ENCODE results near the gene TRIP4.

Gene TRIP4

GRCh38 chr15:64447536-64448315 lies 60.1 kb downstream of the TRIP4 start:
- no peak overlapping the region for H3K4me3 Mint-ChIP-seq

DNA sequence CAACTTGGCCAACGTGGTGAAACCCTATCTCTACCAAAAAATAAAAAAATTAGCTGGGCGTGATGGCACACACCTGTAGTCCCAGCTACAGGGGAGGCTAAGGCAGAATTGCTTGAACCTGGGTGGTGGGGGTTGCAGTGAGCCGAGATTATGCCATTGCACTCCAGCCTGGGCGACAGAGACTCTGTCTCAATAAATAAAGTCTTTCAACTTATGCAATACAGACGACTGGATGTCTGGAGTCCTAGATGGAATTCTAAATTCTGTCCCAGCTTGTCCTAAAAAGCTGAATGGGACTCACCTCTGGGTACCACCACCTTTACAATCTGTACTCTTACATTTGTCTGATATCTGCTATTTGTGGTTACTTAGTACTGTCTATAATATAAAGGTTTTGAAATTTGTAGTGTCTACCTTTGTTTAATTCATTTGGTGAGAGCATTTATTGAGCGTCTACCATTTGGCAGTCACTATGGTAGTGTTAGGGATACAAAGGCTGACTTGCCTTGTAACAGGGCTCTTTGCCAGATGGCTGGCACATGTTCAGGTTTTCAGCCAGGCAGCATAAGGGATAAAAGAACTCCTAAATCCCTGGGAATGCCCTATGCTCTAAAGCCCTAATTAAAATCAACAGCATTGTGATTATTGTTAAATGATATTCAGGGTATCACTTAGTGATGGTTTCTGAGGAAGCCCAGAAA lies 65.5 kb downstream of the TRIP4 start:
- H3K4me1 Mint-ChIP-seq (ENCODE audit: low read depth) = peaks cover 7% of the 10 kb centered on the region

More at GRCh38 chr15:64447536-64448315, 60.1 kb downstream of the TRIP4 start:
- Mint-ChIP-seq H3K36me3 (ENCODE audit: low read depth) (peaks cover 17% of the 10 kb centered on the region), H3K27ac (peak overlapping the region; percentile 67), H3K27me3 (ENCODE audit: low read depth) (no peaks in the 10 kb centered on the region), H3K9me3 (no peaks in the 10 kb centered on the region), H3K4me1 (ENCODE audit: low read depth) (peaks cover 23% of the 10 kb centered on the region)

DNA sequence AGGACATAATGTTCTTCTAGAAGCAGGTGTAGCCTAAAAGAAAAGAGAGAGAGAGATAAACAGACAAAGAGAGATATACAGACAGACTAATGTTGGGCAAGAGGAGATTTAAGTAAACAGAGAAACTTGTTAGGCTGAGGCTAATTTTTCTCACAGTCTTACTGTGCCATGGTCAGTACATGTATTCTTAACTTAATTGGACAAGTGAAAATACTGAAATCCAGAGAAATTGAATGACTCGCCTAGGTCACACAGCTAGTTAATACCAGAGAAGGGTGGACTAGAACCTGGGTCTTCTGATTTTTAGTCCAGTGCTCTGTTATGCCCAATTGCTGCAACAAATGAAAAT lies 66.0 kb downstream of the TRIP4 start:
- Mint-ChIP-seq H3K27me3 (ENCODE audit: low read depth) (no peaks in the 10 kb centered on the region), H3K36me3 (ENCODE audit: low read depth) (peaks cover 18% of the 10 kb centered on the region), H3K9me3 (no peaks in the 10 kb centered on the region), H3K4me3 (no peak overlapping the region), H3K4me1 (ENCODE audit: low read depth) (peaks cover 7% of the 10 kb centered on the region), H3K27ac (no peak overlapping the region)

More for the DNA sequence above, 65.5 kb downstream of the TRIP4 start:
- Mint-ChIP-seq H3K36me3 (ENCODE audit: low read depth) (peaks cover 20% of the 10 kb centered on the region), H3K9me3 (no peaks in the 10 kb centered on the region), H3K4me3 (no peak overlapping the region), H3K27ac (no peak overlapping the region), H3K27me3 (ENCODE audit: low read depth) (no peaks in the 10 kb centered on the region)

- no peaks in the 10 kb centered on the region for H3K27me3 Mint-ChIP-seq (ENCODE audit: low read depth)
- H3K4me1 Mint-ChIP-seq (ENCODE audit: low read depth) = peaks cover 7% of the 10 kb centered on the region
- H3K36me3 Mint-ChIP-seq (ENCODE audit: low read depth) = peaks cover 17% of the 10 kb centered on the region
- no peaks in the 10 kb centered on the region for H3K9me3 Mint-ChIP-seq
- no peak overlapping the region for H3K4me3 Mint-ChIP-seq
- H3K27ac Mint-ChIP-seq = no peak overlapping the region
These were observed 66.6 kb downstream of the TRIP4 start for GRCh38 chr15:64454282-64454681.

DNA sequence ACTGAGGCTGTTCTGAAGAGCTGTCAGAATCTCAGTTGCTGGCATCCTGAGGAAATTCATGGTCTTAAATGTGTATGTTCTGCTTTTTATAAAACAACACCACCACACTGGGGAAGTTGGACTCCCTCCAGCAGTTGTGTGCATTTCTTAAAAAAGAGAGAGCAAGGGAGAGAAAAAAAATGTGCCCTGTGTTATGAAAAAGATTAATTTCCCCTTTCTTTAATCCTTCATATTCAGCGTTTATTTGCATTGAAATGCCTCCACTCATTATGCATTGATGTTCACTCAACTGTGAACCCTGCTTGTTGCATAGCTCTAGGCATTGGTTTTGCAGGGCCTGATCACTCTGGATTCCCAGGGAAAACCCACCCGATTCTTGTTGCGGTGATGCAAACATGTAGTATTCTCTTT lies 68.3 kb downstream of the TRIP4 start:
- Mint-ChIP-seq H3K27me3 (ENCODE audit: low read depth) (no peaks in the 10 kb centered on the region), H3K4me3 (no peak overlapping the region), H3K9me3 (no peaks in the 10 kb centered on the region), H3K27ac (no peak overlapping the region), H3K4me1 (ENCODE audit: low read depth) (peaks cover 14% of the 10 kb centered on the region), H3K36me3 (ENCODE audit: low read depth) (peaks cover 16% of the 10 kb centered on the region)

- H3K4me3 Mint-ChIP-seq = no peak overlapping the region
- H3K27ac Mint-ChIP-seq = no peak overlapping the region
- H3K27me3 Mint-ChIP-seq (ENCODE audit: low read depth) = no peaks in the 10 kb centered on the region
- H3K9me3 Mint-ChIP-seq = no peaks in the 10 kb centered on the region
- peaks cover 19% of the 10 kb centered on the region for H3K4me1 Mint-ChIP-seq (ENCODE audit: low read depth)
- H3K36me3 Mint-ChIP-seq (ENCODE audit: low read depth) = peaks cover 20% of the 10 kb centered on the region
These were observed 69.0 kb downstream of the TRIP4 start for GRCh38 chr15:64456634-64457108.

DNA sequence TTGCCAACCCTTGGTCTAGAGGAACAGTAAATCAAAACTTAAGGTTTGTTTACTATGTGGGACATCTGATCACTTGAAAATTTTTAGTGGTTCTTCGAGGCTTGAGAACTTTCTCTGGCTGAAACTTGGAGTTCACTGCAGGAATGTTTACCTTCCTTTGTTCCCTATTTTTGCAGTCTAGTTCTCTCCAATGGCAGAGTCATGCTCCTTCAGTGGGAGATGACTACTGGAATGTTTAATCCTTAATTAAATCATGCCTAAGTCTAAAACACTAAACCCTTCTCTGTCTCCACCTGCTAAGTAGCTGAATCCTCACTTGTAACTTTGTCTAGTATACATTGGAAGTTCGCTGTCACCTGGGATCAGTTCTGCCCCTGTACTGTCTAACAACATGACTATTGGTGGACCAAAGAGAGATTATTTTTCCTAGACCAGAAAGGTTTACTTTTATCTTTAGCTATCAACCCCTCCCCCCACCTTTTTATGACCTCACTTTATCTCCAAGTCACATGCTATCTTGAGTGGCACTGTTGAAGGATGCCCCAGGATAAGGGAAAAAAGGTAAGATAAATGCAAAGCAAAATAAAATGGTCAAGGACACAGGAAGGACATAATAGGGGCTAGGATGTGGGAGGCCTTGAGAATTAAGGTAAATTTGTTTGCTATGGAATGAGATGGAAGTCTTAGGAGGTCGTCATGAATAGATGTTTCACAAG lies 71.6 kb downstream of the TRIP4 start:
- peaks cover 33% of the 10 kb centered on the region for H3K4me1 Mint-ChIP-seq (ENCODE audit: low read depth)
- H3K36me3 Mint-ChIP-seq (ENCODE audit: low read depth) = peaks cover 20% of the 10 kb centered on the region
- no peaks in the 10 kb centered on the region for H3K27me3 Mint-ChIP-seq (ENCODE audit: low read depth)
- peak overlapping the region; percentile 85 for H3K4me3 Mint-ChIP-seq
- no peaks in the 10 kb centered on the region for H3K9me3 Mint-ChIP-seq
- H3K27ac Mint-ChIP-seq = peak overlapping the region; percentile 18

- H3K4me3 Mint-ChIP-seq = peak within 1 kb of the TSS; percentile 89
- peaks cover 20% of the 10 kb centered on the region for H3K36me3 Mint-ChIP-seq (ENCODE audit: low read depth)
- no peaks in the 10 kb centered on the region for H3K9me3 Mint-ChIP-seq
- no peaks in the 10 kb centered on the region for H3K27me3 Mint-ChIP-seq (ENCODE audit: low read depth)
- peaks cover 41% of the 10 kb centered on the region for H3K4me1 Mint-ChIP-seq (ENCODE audit: low read depth)
- peak within 1 kb of the TSS; percentile 80 for H3K27ac Mint-ChIP-seq
These were observed 72.6 kb downstream of the TRIP4 start, which contains the start of gene ZNF609 for GRCh38 chr15:64460206-64460723. TSS of gene ZNF609 (plus strand) at chr15:64460578. CDS start at chr15:64499420, 38,842 bp downstream.

DNA sequence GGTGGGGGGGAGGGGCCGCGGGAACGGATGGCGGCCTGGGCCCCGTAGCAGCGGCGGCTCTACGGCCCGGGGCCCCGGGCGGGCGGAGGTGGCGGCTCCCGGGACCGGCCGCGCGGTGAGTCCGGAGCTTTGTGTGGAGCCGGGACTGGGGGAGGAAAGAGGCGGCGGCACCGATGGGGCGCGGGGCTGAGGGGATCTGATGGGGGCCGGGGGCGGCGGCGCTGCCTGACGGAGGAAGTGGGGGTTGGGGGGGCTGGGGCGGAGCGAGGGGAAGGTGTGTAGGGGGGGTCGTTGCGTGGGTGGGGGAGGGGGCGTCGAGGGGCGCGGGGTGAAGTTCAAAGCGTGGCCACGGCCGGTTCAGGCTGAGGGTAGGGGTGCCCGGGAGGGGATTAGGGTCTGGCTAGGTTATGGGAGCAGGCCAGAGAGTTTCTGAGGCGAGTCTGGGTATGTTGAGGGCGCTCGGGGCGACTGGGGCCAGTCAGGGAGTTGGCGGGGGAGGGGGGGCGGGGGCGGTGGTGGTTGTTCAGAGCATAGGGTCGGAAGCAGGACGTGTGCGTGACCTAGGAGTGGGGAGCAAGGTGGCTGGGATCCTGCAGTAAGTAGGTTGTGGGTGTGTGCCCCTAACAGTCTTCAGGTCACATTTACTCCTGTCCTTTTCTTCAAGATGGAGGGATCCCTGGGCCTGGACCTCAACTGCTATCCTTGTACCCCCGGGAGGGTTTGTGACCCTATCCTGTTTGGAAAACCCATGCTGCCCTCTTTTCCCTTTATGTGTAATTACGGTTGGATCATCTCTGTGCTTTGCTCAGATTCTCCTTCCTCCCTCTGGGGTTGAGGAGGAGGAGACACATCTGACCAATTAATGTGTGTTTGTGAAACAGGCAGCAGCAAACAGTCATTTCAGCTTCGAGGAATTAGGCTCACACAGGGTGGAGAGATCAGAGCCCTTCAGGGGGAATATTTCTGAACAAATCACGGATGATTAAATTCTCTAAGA lies 73.4 kb downstream of the TRIP4 start:
- Mint-ChIP-seq H3K27me3 (ENCODE audit: low read depth) (no peaks in the 10 kb centered on the region), H3K9me3 (no peaks in the 10 kb centered on the region), H3K4me1 (ENCODE audit: low read depth) (peaks cover 41% of the 10 kb centered on the region), H3K27ac (peak overlapping the region; percentile 80), H3K4me3 (peak overlapping the region; percentile 89), H3K36me3 (ENCODE audit: low read depth) (peaks cover 14% of the 10 kb centered on the region)

DNA sequence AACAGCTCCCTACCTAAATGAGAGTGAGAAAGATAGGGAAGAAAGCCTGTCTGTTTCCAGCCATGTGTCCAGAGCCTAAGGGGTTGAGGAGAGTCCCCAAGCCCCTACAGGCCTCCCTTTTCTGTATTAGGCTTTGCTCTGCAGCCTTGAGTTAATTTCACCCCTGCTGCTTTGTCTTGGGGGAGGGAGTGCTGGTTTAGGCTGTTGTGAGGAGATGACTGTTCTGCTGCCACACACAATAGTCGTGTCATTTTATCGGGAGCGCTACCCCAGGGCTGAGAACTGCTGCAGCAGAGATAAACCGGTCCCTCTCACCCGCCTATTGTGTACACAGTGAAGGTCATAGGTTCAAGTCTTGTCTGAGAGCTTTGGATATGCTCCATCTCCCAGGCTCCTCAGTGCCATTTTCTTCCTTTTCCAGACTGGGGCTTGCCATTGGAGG lies 74.1 kb downstream of the TRIP4 start:
- peak overlapping the region; percentile 80 for H3K27ac Mint-ChIP-seq
- H3K27me3 Mint-ChIP-seq (ENCODE audit: low read depth) = no peaks in the 10 kb centered on the region
- no peaks in the 10 kb centered on the region for H3K9me3 Mint-ChIP-seq
- H3K36me3 Mint-ChIP-seq (ENCODE audit: low read depth) = peaks cover 11% of the 10 kb centered on the region
- peaks cover 45% of the 10 kb centered on the region for H3K4me1 Mint-ChIP-seq (ENCODE audit: low read depth)
- H3K4me3 Mint-ChIP-seq = peak overlapping the region; percentile 89

DNA sequence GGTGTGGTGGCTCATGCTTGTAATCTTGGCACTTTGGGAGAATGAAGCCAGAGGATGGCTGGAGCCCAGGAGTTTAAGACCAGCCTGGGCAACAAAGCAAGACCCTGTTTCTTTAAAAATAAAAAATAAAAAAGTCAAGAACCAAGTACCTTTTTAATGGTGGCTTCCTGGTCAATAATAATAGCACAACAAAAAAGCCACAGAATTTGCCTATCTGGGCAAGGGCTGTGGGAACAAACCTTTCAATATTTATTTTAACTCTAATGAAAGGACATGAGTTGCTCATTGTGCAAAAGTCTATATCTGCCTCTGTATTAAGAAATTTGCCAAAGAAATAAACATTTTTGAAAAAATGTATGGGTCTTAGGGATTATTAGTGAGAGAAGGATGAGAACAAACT lies 74.9 kb downstream of the TRIP4 start:
- peaks cover 52% of the 10 kb centered on the region for H3K4me1 Mint-ChIP-seq (ENCODE audit: low read depth)
- no peaks in the 10 kb centered on the region for H3K27me3 Mint-ChIP-seq (ENCODE audit: low read depth)
- H3K27ac Mint-ChIP-seq = no peak overlapping the region
- peaks cover 11% of the 10 kb centered on the region for H3K36me3 Mint-ChIP-seq (ENCODE audit: low read depth)
- H3K9me3 Mint-ChIP-seq = no peaks in the 10 kb centered on the region
- H3K4me3 Mint-ChIP-seq = peak overlapping the region; percentile 89

DNA sequence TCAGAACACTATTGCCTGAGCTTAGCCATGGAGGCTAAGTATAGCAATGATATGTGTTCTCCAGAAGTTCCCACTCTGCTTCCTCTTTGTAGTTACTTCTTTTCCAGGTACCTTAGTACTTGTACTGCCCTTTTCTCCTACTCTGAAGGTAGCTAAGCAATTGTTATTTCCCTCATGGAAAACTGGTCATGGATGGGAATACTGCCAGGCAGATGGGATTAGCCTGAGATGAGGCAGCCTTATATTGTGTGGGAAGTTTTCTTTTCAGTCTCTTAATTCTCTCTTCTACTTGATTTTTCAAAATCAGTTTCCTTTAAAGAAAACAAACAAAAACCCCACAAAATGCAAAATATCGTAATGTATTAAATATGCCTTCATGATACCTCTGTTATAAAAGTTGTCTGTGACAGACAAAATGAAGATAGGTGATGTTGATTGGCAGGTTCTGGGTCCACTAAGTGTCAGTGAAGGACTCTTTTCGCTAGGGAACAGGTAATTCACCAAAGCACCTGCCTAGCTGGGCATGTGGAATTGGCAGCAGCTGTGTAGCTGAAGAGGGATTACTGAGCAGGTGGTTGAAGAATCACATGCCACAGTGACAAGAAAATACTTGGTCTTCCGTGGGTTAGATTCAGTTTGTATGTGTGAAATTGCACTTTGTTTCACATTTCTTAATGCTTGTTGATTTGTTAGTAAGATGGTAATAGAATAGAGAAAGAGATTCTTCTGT lies 76.8 kb downstream of the TRIP4 start:
- H3K36me3 Mint-ChIP-seq (ENCODE audit: low read depth) = peaks cover 10% of the 10 kb centered on the region
- H3K4me1 Mint-ChIP-seq (ENCODE audit: low read depth) = peaks cover 56% of the 10 kb centered on the region
- no peaks in the 10 kb centered on the region for H3K9me3 Mint-ChIP-seq
- H3K27ac Mint-ChIP-seq = peak overlapping the region; percentile 3
- no peaks in the 10 kb centered on the region for H3K27me3 Mint-ChIP-seq (ENCODE audit: low read depth)
- H3K4me3 Mint-ChIP-seq = no peak overlapping the region
